ENCODE data around the gene PFDN1.

The PFDN1 gene

DNA sequence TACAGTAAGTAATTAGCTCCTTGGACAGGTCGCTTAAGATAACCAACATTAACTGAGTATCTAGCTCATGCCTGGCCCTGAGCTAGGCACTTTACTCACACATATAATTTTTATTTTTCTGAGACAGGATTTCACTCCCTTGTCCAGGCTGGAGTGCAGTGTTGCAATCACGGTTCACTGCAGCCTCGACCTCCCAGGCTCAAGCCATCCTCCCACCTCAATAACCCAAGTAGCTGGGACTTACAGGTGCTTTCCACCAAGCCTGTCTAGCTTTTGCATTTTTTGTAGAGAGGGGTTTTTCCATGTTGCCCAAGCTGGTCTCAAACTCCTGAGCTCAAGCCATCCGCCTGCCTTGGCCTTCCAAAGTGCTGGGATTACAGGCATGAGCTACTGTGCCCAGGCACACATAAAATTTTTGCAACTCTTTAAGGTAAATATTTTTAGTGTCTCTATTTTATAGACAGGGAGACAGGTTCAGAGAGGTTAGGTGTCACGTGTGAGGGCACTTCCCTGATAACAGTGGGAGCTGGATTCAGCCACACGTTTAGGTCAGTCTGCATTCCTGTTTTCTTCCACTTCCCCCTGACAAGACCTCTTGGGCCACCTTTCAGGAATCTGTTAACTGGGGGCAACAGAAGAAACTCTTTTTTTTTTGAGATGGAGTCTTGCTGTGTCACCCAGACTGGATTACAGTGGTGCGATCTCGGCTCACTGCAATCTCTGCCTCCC lies 25.3 kb upstream of the PFDN1 start:
- no peak overlapping the region for H3K4me3 ChIP-seq (replicated peaks in 1 of 2; ENCODE audit: low read depth in 2 of 2, low read length in 2 of 2)
- TF ChIP-seq, protein P1, sequence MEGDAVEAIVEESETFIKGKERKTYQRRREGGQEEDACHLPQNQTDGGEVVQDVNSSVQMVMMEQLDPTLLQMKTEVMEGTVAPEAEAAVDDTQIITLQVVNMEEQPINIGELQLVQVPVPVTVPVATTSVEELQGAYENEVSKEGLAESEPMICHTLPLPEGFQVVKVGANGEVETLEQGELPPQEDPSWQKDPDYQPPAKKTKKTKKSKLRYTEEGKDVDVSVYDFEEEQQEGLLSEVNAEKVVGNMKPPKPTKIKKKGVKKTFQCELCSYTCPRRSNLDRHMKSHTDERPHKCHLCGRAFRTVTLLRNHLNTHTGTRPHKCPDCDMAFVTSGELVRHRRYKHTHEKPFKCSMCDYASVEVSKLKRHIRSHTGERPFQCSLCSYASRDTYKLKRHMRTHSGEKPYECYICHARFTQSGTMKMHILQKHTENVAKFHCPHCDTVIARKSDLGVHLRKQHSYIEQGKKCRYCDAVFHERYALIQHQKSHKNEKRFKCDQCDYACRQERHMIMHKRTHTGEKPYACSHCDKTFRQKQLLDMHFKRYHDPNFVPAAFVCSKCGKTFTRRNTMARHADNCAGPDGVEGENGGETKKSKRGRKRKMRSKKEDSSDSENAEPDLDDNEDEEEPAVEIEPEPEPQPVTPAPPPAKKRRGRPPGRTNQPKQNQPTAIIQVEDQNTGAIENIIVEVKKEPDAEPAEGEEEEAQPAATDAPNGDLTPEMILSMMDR (IDR thresholded peaks at IDR 0.05; ENCODE audit: low read depth, low read length) = no peak
- no peak for DNase-seq (ENCODE audit: low read depth in 2 of 2)

DNA sequence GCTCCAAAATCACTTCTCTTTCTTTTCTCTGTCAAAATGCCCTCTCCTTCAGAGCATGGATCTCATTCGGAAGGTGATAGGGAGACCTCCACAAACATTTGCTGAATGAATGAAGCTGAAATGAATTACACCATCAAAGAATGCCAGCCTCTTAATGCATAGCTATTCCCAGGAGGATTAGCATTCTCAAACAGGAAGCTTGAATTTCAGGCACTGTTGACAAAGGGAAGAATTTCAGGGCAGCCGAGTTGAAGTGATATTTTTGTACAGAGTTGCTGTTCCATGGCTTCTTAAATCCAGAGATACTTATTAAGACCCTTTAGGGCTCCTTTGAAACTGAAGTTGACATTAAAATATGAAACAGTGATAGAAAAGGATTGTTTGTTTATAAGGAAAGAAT lies 24.7 kb upstream of the PFDN1 start:
- TF ChIP-seq, protein P1 (IDR thresholded peaks at IDR 0.05; ENCODE audit: low read depth, low read length) = no peak
- no peak overlapping the region for H3K4me3 ChIP-seq (replicated peaks in 1 of 2; ENCODE audit: low read depth in 2 of 2, low read length in 2 of 2)
- peak; percentile 80 to 82 for DNase-seq (ENCODE audit: low read depth in 2 of 2)

DNA sequence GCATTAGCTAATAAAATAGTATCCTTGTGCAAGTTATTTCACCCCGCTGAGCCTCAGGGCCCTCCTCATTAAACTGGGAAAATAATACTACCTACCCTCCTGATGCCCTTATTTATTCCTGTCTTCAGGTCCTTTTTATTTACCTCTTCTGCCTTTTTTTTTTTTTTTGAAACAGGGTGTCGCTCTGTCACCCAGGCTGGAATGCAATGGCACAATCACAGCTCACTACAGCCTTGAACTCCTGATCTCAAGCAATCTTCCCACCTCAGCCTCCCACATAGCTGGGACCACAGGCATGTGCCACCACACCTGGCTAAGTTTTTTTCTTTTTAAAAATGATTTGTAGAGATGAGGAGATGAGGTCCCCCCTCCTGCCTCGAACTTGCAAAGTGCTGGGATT lies 22.6 kb upstream of the PFDN1 start:
- DNase-seq (ENCODE audit: low read depth in 2 of 2) = no peak
- no peak overlapping the region for H3K4me3 ChIP-seq (replicated peaks in 1 of 2; ENCODE audit: low read depth in 2 of 2, low read length in 2 of 2)
- TF ChIP-seq, protein P1 (IDR thresholded peaks at IDR 0.05; ENCODE audit: low read depth, low read length) = no peak

DNA sequence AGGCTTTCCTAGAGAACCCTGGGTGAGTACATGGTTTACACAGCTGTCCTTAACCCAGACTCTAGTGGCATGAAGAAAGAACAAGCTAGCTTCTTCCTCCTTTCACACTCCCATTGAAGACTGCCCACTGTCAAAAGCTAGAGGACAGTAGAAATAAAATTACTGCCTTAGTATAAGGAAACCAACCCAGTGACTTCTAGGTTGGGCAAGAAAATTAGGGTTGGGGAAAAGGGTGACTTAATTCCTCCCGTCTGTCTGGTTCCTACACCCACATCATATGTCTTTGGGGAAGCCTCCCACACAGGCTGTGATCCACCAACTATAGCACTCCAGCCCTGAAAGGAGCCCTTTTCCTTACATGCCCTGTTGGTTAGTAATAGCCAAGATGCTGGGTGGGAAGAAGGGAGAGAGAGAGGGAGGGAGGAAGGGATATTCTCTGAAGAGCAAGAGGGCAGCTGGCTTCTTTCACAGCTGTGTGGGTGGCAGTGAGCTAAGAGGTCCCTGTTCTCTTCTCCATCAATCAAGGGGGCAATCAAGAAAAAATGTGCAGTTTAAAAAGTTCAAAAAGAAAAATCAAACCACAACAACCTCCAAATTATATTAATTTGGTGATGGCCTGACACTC lies 21.8 kb upstream of the PFDN1 start:
- DNase-seq (ENCODE audit: low read depth in 2 of 2) = peak; percentile 79 to 81
- TF ChIP-seq, protein P1 (IDR thresholded peaks at IDR 0.05; ENCODE audit: low read depth, low read length) = no peak
- no peak overlapping the region for H3K4me3 ChIP-seq (replicated peaks in 1 of 2; ENCODE audit: low read depth in 2 of 2, low read length in 2 of 2)

DNA sequence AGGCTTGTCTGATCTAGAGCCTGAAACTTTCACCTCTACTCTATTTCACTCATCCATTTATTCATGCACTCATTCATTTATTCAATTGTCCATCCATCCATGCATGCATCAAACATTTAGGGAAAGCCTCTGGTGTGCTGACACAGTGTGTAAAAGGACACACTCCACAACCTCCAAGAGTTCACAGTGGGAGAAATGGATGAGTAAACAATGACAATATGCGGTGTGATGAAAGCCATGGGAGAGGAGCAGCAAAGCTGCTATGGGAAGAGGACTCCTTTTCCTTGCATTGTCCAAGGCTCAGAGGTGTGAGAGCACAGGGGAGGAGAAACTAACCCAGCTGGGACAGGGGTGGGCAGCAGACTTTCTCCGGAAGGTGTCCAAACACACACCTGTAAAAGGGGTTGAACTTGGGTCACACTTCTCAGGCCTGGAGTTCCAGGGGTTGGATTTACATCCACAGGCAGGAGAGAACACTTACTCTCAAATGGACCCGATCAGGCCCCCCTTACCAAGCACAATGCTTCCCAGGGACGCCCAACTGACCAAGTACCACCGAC lies 21.2 kb upstream of the PFDN1 start:
- peak in 1 of 2 donors; percentile 65 for DNase-seq (ENCODE audit: low read depth in 2 of 2)
- no peak overlapping the region for H3K4me3 ChIP-seq (replicated peaks in 1 of 2; ENCODE audit: low read depth in 2 of 2, low read length in 2 of 2)
- TF ChIP-seq, protein P1 (IDR thresholded peaks at IDR 0.05; ENCODE audit: low read depth, low read length) = no peak

DNA sequence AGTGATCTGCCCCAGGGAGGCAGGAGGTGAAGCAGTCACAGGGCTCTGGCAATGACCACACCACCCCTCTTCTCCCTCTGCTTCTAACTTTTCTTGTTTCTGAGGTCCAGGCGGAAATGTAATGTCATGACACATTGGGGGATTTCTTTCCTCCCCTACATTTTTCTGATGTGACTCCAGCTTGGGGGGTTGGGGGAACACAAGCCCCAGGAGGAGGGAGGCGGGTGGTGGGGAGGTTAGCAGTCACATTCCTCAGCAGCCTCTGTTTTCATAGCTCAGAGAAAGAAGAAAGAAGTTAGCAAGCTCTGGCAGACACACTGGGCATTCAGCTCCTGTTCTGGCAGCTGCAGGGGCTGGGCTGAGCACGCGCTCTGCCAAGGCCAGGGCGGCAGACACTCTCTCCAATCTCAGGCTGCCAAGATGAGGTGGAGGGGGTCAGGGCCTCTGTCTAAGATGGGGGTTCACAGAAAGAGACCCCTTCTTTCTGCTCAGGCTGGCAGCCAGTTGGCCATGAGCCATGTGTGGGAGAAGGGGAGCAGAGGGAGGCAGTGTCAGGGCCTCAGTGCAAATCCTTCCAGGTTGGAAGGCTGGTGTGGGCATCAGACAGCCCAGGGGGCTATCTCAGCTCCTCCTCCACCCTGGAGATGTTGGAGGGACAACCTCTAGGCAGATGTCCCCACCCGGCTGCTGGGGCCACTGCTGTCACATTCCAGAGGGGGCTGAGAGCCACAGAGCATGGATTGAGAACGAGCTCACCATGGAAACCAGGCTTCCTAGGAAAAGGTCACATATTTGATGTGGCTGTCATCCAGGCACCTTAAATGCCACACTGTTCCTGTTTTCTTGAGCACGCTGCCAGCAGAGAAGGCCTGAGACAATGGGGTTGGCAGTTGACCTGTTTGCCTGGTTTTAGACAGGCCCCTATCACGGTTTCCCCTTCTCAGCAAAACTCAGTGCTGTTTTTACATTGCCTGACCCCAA lies 20.1 kb upstream of the PFDN1 start:
- TF ChIP-seq, protein P1 (IDR thresholded peaks at IDR 0.05; ENCODE audit: low read depth, low read length) = no peak
- DNase-seq (ENCODE audit: low read depth in 2 of 2) = peak; percentile 93 to 98
- no peak overlapping the region for H3K4me3 ChIP-seq (replicated peaks in 1 of 2; ENCODE audit: low read depth in 2 of 2, low read length in 2 of 2)
